Endothelial cell of umbilical vein (primary cell): ENCODE measurements around the gene LRFN2. TPM values are rescaled to one million over a fixed set of nuclear protein-coding genes. Genes with fewer than 3 reads are reported as not detected.

ENCODE experiments used
- BruUV-seq: library from RNA; stranded (reverse); fragments of 400-500 nt; replicated peaks from 2 replicates; lab custom pipeline; 2021; lab: Mats Ljungman, UMichigan
- CTCF ChIA-PET: fragments of 300-600, 350-600 bp; sonication (Branson Sonifier 250); formaldehyde crosslinking; loops from one replicate; lab custom pipeline; 2021; ENCODE audit warnings: antibody characterized with exemption, inconsistent platforms; lab: Charles Lee
- POLR2A ChIA-PET: fragments of 300-600, 350-600 bp; sonication (Branson Sonifier 250); formaldehyde crosslinking; loops from one replicate; lab custom pipeline; 2021; ENCODE audit warnings: antibody characterized with exemption, inconsistent platforms; lab: Charles Lee
- DNase-seq: peaks from one replicate; pipeline ENCODE4 v3.0.0-alpha.2; 2011; ENCODE audit warnings: low read depth, low spot score
- FAIRE-seq: peaks from 2 replicates; lab custom pipeline; 2011; peaks lifted over from hg19 to GRCh38; lab: Jason Lieb, UNC
- H2AFZ ChIP-seq: 2 replicates; pipeline ENCODE4 v1.6.0; 2012; ENCODE audit warnings: low read depth, low read length, control low read depth, inconsistent platforms
- H3K27ac ChIP-seq: 2 replicates; pipeline ENCODE4 v1.5.1; 2011; ENCODE audit warnings: low read depth, mild to moderate bottlenecking, control low read depth, low read length, moderate library complexity; ENCODE audit not compliant: insufficient read depth
- H3K27me3 ChIP-seq, 2 experiments: 2 replicates each; pipeline versions ENCODE4 v1.6.0 to v1.6.1; 2011; ENCODE audit warnings: low read length in 2 of 2, mixed read lengths in 1 of 2; ENCODE audit not compliant: control insufficient read depth in 2 of 2, insufficient read depth in 2 of 2
- H3K36me3 ChIP-seq, 2 experiments: 2 replicates in 1 of 2; 3 replicates in 1 of 2; pipeline ENCODE4 v1.5.1; 2011; ENCODE audit warnings: low read length in 2 of 2, mild to moderate bottlenecking in 1 of 2, moderate library complexity in 1 of 2; ENCODE audit not compliant: control insufficient read depth in 2 of 2, insufficient read depth in 2 of 2; ENCODE audit errors: extremely low read depth in 1 of 2
- H3K4me1 ChIP-seq: 3 replicates; pipeline ENCODE4 v1.5.1; 2011; ENCODE audit warnings: mild to moderate bottlenecking, low read length; ENCODE audit not compliant: control insufficient read depth, insufficient read depth; ENCODE audit errors: extremely low read depth
- H3K4me2 ChIP-seq: 2 replicates; pipeline ENCODE4 v1.6.1; 2011; ENCODE audit warnings: low read length, control low read depth, mixed read lengths; ENCODE audit not compliant: insufficient read depth
- H3K4me3 ChIP-seq, 3 experiments: fragments of 200-600 bp in 1 of 3; sonication (generic), shearing (Covaris generic) in 1 of 3; replicated peaks in 1 of 3; 2 replicates each; pipeline ENCODE4 v1.5.1; 2011 to 2016; ENCODE audit warnings: control low read depth in 3 of 3, low read length in 3 of 3, mild to moderate bottlenecking in 2 of 3, inconsistent platforms in 1 of 3, low read depth in 1 of 3, moderate library complexity in 1 of 3; ENCODE audit not compliant: insufficient read depth in 1 of 3
- H3K79me2 ChIP-seq: 2 replicates; pipeline ENCODE4 v1.6.0; 2012; ENCODE audit warnings: low read length, inconsistent platforms; ENCODE audit not compliant: control insufficient read depth, insufficient read depth
- H3K9ac ChIP-seq: replicated peaks from 2 replicates; pipeline ENCODE3; 2011; ENCODE audit warnings: low read length, control low read depth; ENCODE audit not compliant: insufficient read depth; ENCODE audit errors: extremely low read depth
- H3K9me1 ChIP-seq: replicated peaks from 3 replicates; pipeline ENCODE4 v1.6.0; 2011; ENCODE audit warnings: mild to moderate bottlenecking, low read length; ENCODE audit not compliant: control insufficient read depth, insufficient read depth; ENCODE audit errors: extremely low read depth
- H3K9me3 ChIP-seq: replicated peaks from 2 replicates; pipeline ENCODE4 v1.5.1; 2012; ENCODE audit warnings: low read length, inconsistent platforms; ENCODE audit not compliant: control insufficient read depth, insufficient read depth
- H4K20me1 ChIP-seq: replicated peaks from 2 replicates; pipeline ENCODE3; 2011; ENCODE audit warnings: mild to moderate bottlenecking, low read length; ENCODE audit not compliant: control insufficient read depth, insufficient read depth; ENCODE audit errors: extremely low read depth
- CTCF ChIP-seq, 2 donors: IDR thresholded peaks; 1 replicate in 1 of 2; 2 replicates in 1 of 2; pipeline ENCODE4 v1.5.1; 2011; ENCODE audit warnings: low read length in 2 of 2, mild to moderate bottlenecking in 2 of 2, moderate library complexity in 2 of 2, control low read depth in 1 of 2, inconsistent platforms in 1 of 2, low read depth in 1 of 2; ENCODE audit not compliant: insufficient read depth in 1 of 2; ENCODE audit errors: extremely low read depth in 1 of 2
- EZH2 ChIP-seq: IDR thresholded peaks from 2 replicates; pipeline ENCODE4 v1.6.1; 2012; ENCODE audit warnings: borderline replicate concordance, low read depth, mild to moderate bottlenecking, moderate library complexity, low read length, inconsistent platforms; ENCODE audit not compliant: severe bottlenecking
- FOS ChIP-seq: IDR thresholded peaks from 2 replicates; pipeline ENCODE4 v1.6.1; 2011; ENCODE audit warnings: mild to moderate bottlenecking, low read length, moderate library complexity, borderline replicate concordance; ENCODE audit not compliant: insufficient read depth
- GATA2 ChIP-seq: IDR thresholded peaks from 2 replicates; pipeline ENCODE4 v1.7.0; 2011; ENCODE audit warnings: low read depth, mild to moderate bottlenecking, moderate library complexity, mixed read lengths, low read length; ENCODE audit not compliant: insufficient read length, insufficient read depth
- JUN ChIP-seq: IDR thresholded peaks from 2 replicates; pipeline ENCODE4 v1.6.1; 2011; ENCODE audit warnings: borderline replicate concordance, low read depth; ENCODE audit not compliant: insufficient read length, insufficient read depth
- MAX ChIP-seq: IDR thresholded peaks from 2 replicates; pipeline ENCODE4 v1.6.1; 2011; ENCODE audit not compliant: insufficient read depth, insufficient read length
- MYC ChIP-seq: IDR thresholded peaks from one replicate; pipeline ENCODE4 v1.6.1; 2011; ENCODE audit warnings: mild to moderate bottlenecking, low read depth, low read length
- POLR2A ChIP-seq: IDR thresholded peaks from 2 replicates; pipeline ENCODE4 v1.6.1; 2012; ENCODE audit warnings: low read depth, mild to moderate bottlenecking, control low read depth, low read length
- POLR2AphosphoS5 ChIP-seq: IDR thresholded peaks from 2 replicates; pipeline ENCODE4 v1.6.1; 2012; ENCODE audit warnings: low read depth, mild to moderate bottlenecking, control low read depth, low read length, moderate library complexity; ENCODE audit not compliant: insufficient read depth
- dilution Hi-C: fragments of 300-500 bp; cut with MboI; formaldehyde crosslinking; loops from one replicate; pipeline ENCODE4 v1.15.0; 2019; ENCODE audit warnings: low sequenced_read_pairs; ENCODE audit not compliant: extremely low pct_ligation_motif_present
- intact Hi-C: fragments of 100-400 bp; cut with micrococcal nuclease; formaldehyde crosslinking; loops from one replicate; pipeline ENCODE4 v1.10.0; 2022
- polyA plus RNA-seq, 4 experiments: library from polyadenylated mRNA; depleted of rRNA in 3 of 4; stranded (reverse) in 3 of 4; unstranded in 1 of 4; fragments of >200 nt; gene quantifications; 2 replicates each; pipeline versions ENCODE4 v1.2.1 to v1.2.3, GENCODE V29; 2011 to 2012; ENCODE audit warnings: missing spikeins in 1 of 4
- total RNA-seq: library from RNA; stranded (reverse); gene quantifications from 2 replicates; pipeline ENCODE4 v1.2.3, GENCODE V29; 2021

Gene LRFN2
- total and polyA plus RNA-seq, 2 donors (not counting 3 experiments of a cell fraction or from before 2014, with no cell fraction given), result not detected

- CTCF ChIA-PET, result no interaction called here
- no peak for FAIRE-seq
- no peak overlapping the region for H3K4me3 ChIP-seq
These were observed 69.5 kb downstream of the LRFN2 start for GRCh38 chr6:40517654-40518053.

More at GRCh38 chr6:40517654-40518053, 69.5 kb downstream of the LRFN2 start:
- Histone ChIP-seq H3K27ac (no peak overlapping the region), H3K4me2 (no peak overlapping the region), H4K20me1 (no peaks in the 10 kb centered on the region), H3K9ac (no peak overlapping the region), H3K79me2 (no peaks in the 10 kb centered on the region), H3K9me3 (no peaks in the 10 kb centered on the region), H3K27me3 (no peaks in the 10 kb centered on the region), H2AFZ (no peak overlapping the region), H3K36me3 (no peaks in the 10 kb centered on the region), H3K4me1 (no peaks in the 10 kb centered on the region), H3K9me1 (no peaks in the 10 kb centered on the region)
- no peak for DNase-seq
- TF ChIP-seq MAX (no peak), POLR2AphosphoS5 (no peak), GATA2 (no peak), MYC (no peak), POLR2A (no peak), FOS (no peak), EZH2 (no peak), CTCF (IDR thresholded peaks at IDR 0.05; ENCODE audit: extremely low read depth in 1 of 2, insufficient read depth in 1 of 2, low read depth in 1 of 2, low read length in 2 of 2) (no peak), JUN (no peak)
- intact Hi-C loops, result no loop called here
- no TSS peak for BruUV-seq
- dilution Hi-C loops, result no loop called here
- POLR2A ChIA-PET, result no interaction called here
